OCI-LY1 (cell line): ENCODE data around the gene GCG.

Experiments
- CTCF ChIP-seq: fragments of 200-600 bp; sonication (generic), shearing (Covaris generic); IDR thresholded peaks from 2 replicates; pipeline ENCODE4 v1.5.1; 2017; ENCODE audit warnings: mild to moderate bottlenecking, antibody characterized with exemption, low read length, moderate library complexity, mixed read lengths
- EZH2 ChIP-seq: fragments of 200-600 bp; sonication (generic), shearing (Covaris generic); IDR thresholded peaks from 2 replicates; pipeline ENCODE4 v1.8.0; 2017; ENCODE audit warnings: borderline replicate concordance, mixed run types, mild to moderate bottlenecking, antibody characterized with exemption, low read length, moderate library complexity, mixed read lengths

GRCh38 chr2:162125138-162125537, 26.9 kb downstream of the GCG start:
- no peak for TF ChIP-seq CTCF
- no peak for TF ChIP-seq EZH2
